HepG2 (cell line): ENCODE measurements around the gene CYP4A11.

Experiments
- ELF4 ChIP-seq: sonication (generic); formaldehyde crosslinking; IDR thresholded peaks from 2 replicates; pipeline ENCODE4 v1.5.0; 2020; ENCODE audit warnings: missing genetic modification reagents, mild to moderate bottlenecking, moderate library complexity, borderline replicate concordance
- FLYWCH1 ChIP-seq: sonication (generic); formaldehyde crosslinking; IDR thresholded peaks from 2 replicates; pipeline ENCODE4 v1.8.1; 2023; ENCODE audit warnings: mild to moderate bottlenecking, missing genetic modification reagents
- HMG20A ChIP-seq: IDR thresholded peaks from 2 replicates; pipeline ENCODE4 v1.6.1; 2016; ENCODE audit warnings: borderline replicate concordance
- MYC ChIP-seq: sonication (generic); formaldehyde crosslinking; IDR thresholded peaks from 2 replicates; pipeline ENCODE4 v1.9.0; 2021; ENCODE audit warnings: missing genetic modification reagents, borderline replicate concordance
- POLR2A ChIP-seq, 2 experiments: IDR thresholded peaks; 2 replicates each; pipeline ENCODE4 v1.6.1; 2011; ENCODE audit warnings: low read depth in 2 of 2, low read length in 2 of 2, mild to moderate bottlenecking in 1 of 2, moderate library complexity in 1 of 2; ENCODE audit not compliant: insufficient read depth in 1 of 2
- SP1 ChIP-seq, 2 experiments: fragments of 450-650 bp in 1 of 2; sonication (generic) in 1 of 2; formaldehyde crosslinking in 1 of 2; IDR thresholded peaks; 2 replicates each; pipeline versions ENCODE4 v1.4.0 to v1.6.1; 2016 to 2020; ENCODE audit warnings: missing genetic modification reagents in 1 of 2
- SP140L ChIP-seq: sonication (generic); formaldehyde crosslinking; IDR thresholded peaks from 2 replicates; pipeline ENCODE4 v1.4.0; 2020; ENCODE audit warnings: missing genetic modification reagents, borderline replicate concordance
- TBX2 ChIP-seq: sonication (generic); formaldehyde crosslinking; IDR thresholded peaks from 2 replicates; pipeline ENCODE4 v1.5.0; 2020; ENCODE audit warnings: missing genetic modification reagents, mild to moderate bottlenecking, borderline replicate concordance
- YY1 ChIP-seq: IDR thresholded peaks from 2 replicates; pipeline ENCODE4 v1.6.1; 2011; ENCODE audit warnings: low read length, low read depth, moderate library complexity, mild to moderate bottlenecking; ENCODE audit not compliant: insufficient read depth, insufficient replicate concordance
- ZNF383 ChIP-seq: sonication (generic); formaldehyde crosslinking; IDR thresholded peaks from 2 replicates; pipeline ENCODE4 v1.4.0; 2020; ENCODE audit warnings: missing genetic modification reagents, mild to moderate bottlenecking, borderline replicate concordance
- TF ChIP-seq, protein P1 (sequence below): sonication (generic); formaldehyde crosslinking; IDR thresholded peaks from 2 replicates; pipeline ENCODE4 v1.5.0; 2020; ENCODE audit warnings: mild to moderate bottlenecking, missing genetic modification reagents, moderate library complexity
- TF ChIP-seq, protein P2 (sequence below): sonication (generic); IDR thresholded peaks from 2 replicates; pipeline ENCODE4 v1.6.1; 2016; ENCODE audit warnings: low read depth, borderline replicate concordance

DNA sequence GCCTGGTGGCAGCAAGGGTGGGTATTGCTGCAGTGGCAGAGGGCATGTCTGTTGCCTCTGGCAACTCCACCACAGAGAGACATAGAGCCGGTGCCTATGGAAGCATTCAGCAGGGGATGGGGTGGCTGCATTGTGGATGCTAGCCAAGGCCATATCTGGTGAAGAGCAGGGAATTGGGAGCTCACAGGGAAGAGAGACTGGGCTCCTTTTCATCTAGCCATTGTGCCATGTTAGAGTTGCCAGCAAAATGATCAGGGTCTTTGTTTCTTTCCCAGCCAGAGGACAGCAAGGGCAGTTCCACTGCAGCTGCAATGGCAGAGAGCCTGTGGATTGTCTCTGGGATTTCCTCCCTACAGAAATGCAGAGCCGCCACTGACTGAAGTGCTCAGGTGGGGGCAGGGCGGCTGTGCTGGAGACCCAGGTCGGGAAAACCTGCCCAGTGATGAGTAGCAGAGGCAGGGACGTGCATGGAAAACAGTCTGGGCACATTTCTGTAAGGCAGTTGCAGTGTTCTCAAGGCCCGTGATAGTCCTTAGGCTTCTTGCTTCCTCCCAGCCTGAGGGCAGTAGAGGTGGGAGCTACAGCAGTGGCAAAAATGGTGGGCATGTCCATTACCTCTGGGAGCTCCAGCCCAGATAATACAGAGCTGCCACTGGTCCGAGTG lies 42.0 kb upstream of the CYP4A11 start:
- no peak for TF ChIP-seq HMG20A (CRISPR knock-in tag)
- TF ChIP-seq SP1 (IDR thresholded peaks at IDR 0.05) = no peak
- TF ChIP-seq SP1 (CRISPR knock-in tag; IDR thresholded peaks at IDR 0.05) = no peak
- TF ChIP-seq, protein P1, sequence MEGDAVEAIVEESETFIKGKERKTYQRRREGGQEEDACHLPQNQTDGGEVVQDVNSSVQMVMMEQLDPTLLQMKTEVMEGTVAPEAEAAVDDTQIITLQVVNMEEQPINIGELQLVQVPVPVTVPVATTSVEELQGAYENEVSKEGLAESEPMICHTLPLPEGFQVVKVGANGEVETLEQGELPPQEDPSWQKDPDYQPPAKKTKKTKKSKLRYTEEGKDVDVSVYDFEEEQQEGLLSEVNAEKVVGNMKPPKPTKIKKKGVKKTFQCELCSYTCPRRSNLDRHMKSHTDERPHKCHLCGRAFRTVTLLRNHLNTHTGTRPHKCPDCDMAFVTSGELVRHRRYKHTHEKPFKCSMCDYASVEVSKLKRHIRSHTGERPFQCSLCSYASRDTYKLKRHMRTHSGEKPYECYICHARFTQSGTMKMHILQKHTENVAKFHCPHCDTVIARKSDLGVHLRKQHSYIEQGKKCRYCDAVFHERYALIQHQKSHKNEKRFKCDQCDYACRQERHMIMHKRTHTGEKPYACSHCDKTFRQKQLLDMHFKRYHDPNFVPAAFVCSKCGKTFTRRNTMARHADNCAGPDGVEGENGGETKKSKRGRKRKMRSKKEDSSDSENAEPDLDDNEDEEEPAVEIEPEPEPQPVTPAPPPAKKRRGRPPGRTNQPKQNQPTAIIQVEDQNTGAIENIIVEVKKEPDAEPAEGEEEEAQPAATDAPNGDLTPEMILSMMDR (CRISPR knock-in tag) = no peak
- no peak for TF ChIP-seq POLR2A (IDR thresholded peaks at IDR 0.05; ENCODE audit: insufficient read depth in 1 of 2, low read depth in 2 of 2, low read length in 2 of 2)
- TF ChIP-seq MYC = no peak
- TF ChIP-seq, protein P2, sequence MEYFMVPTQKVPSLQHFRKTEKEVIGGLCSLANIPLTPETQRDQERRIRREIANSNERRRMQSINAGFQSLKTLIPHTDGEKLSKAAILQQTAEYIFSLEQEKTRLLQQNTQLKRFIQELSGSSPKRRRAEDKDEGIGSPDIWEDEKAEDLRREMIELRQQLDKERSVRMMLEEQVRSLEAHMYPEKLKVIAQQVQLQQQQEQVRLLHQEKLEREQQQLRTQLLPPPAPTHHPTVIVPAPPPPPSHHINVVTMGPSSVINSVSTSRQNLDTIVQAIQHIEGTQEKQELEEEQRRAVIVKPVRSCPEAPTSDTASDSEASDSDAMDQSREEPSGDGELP = no peak
- TF ChIP-seq SP140L (CRISPR knock-in tag) = no peak
- TF ChIP-seq ELF4 (CRISPR knock-in tag) = no peak
- no peak for TF ChIP-seq TBX2 (CRISPR knock-in tag)
- TF ChIP-seq YY1 = no peak
- no peak for TF ChIP-seq ZNF383 (CRISPR knock-in tag)
- TF ChIP-seq FLYWCH1 = no peak
